HCT116 (cell line): ENCODE results near the gene THRAP3. TPM values are rescaled to one million over a fixed set of nuclear protein-coding genes. Genes with fewer than 3 reads are reported as not detected.
A peak's percentile ranks its signal among the peaks of the same experiment; 100 is the strongest.
"Not testable (repeated sequence)": the region's sequence is repeated elsewhere in the genome, so short reads cannot be mapped to it uniquely, and the experiment has no call there.

Experiments
- ATAC-seq: fragments of 200-7000 bp; cut with Tn5 transposase; 2 replicates; pipeline ENCODE4 v1.9.1; 2020; ENCODE audit warnings: mild to moderate bottlenecking, moderate library complexity
- BruUV-seq: library from RNA; stranded (reverse); fragments of 400-500 nt; replicated peaks from 2 replicates; lab custom pipeline; 2021; lab: Mats Ljungman, UMichigan
- CTCF ChIA-PET: fragments of 300-600 bp; sonication (Branson Sonifier 250); formaldehyde crosslinking; loops from one replicate; lab custom pipeline; 2021; ENCODE audit warnings: antibody characterized with exemption; lab: Charles Lee
- POLR2A ChIA-PET: fragments of 300-600, 350-600 bp; sonication (Branson Sonifier 250); formaldehyde crosslinking; loops from one replicate; lab custom pipeline; 2021; ENCODE audit warnings: antibody characterized with exemption; lab: Charles Lee
- RAD21 ChIA-PET, 2 experiments: fragments of 300-600 bp; sonication (Branson Sonifier 250); formaldehyde crosslinking; loops; one replicate each; lab custom pipeline; 2023; ENCODE audit warnings: low total read pairs in 2 of 2; ENCODE audit not compliant: uncharacterized antibody in 2 of 2, unreplicated experiment in 2 of 2, low non-redundant PET in 1 of 2; lab: Charles Lee
- DNase-seq: peaks from one replicate; pipeline ENCODE4 v3.0.0-alpha.2; 2010; ENCODE audit warnings: low read depth, low spot score
- H2AFZ ChIP-seq: fragments of 200-600 bp; shearing (Covaris generic), sonication (generic); 2 replicates; pipeline ENCODE4 v1.6.1; 2017; ENCODE audit warnings: low read depth, mixed run types, mixed read lengths, antibody characterized with exemption, low read length; ENCODE audit not compliant: poor library complexity, severe bottlenecking
- H3K27ac ChIP-seq: 2 replicates; pipeline ENCODE4 v1.5.1; 2012; ENCODE audit warnings: low read depth, low read length
- H3K27me3 ChIP-seq: fragments of 200-600 bp; sonication (generic); 2 replicates; pipeline ENCODE4 v1.6.1; 2016; ENCODE audit warnings: mixed run types, low read length, mixed read lengths; ENCODE audit not compliant: insufficient read depth
- H3K36me3 ChIP-seq, 2 experiments: fragments of 200-500 bp in 1 of 2; fragments of 200-600 bp in 1 of 2; sonication (Bioruptor generic) in 1 of 2; sonication (generic) in 1 of 2; 2 replicates each; pipeline versions ENCODE4 v1.5.1 to v1.6.1; 2014 to 2016; ENCODE audit warnings: low read length in 2 of 2, inconsistent platforms in 1 of 2, mixed read lengths in 1 of 2, mixed run types in 1 of 2; ENCODE audit not compliant: insufficient read depth in 2 of 2, control insufficient read depth in 1 of 2
- H3K4me1 ChIP-seq, 2 experiments: fragments of 200-600 bp in 1 of 2; sonication (generic) in 1 of 2; 2 replicates each; pipeline versions ENCODE4 v1.5.1 to v1.6.1; 2012 to 2017; ENCODE audit warnings: low read length in 2 of 2, inconsistent platforms in 1 of 2, mild to moderate bottlenecking in 1 of 2, mixed read lengths in 1 of 2, mixed run types in 1 of 2, moderate library complexity in 1 of 2; ENCODE audit not compliant: insufficient read depth in 2 of 2, control insufficient read depth in 1 of 2
- H3K4me2 ChIP-seq: fragments of 200-600 bp; sonication (generic); 2 replicates; pipeline ENCODE4 v1.6.1; 2017; ENCODE audit warnings: mixed run types, low read length, mixed read lengths
- H3K4me3 ChIP-seq, 2 experiments: fragments of 200-600 bp in 1 of 2; sonication (generic) in 1 of 2; replicated peaks in 1 of 2; 2 replicates each; pipeline ENCODE4 v1.5.1; 2011 to 2016; ENCODE audit warnings: low read length in 2 of 2, control low read depth in 1 of 2, low read depth in 1 of 2, mild to moderate bottlenecking in 1 of 2, mixed read lengths in 1 of 2, mixed run types in 1 of 2
- H3K79me2 ChIP-seq: fragments of 200-600 bp; sonication (generic); 2 replicates; pipeline ENCODE4 v1.6.1; 2017; ENCODE audit warnings: mild to moderate bottlenecking, mixed run types, low read length, moderate library complexity, mixed read lengths; ENCODE audit not compliant: insufficient read depth
- H3K9ac ChIP-seq: fragments of 200-600 bp; sonication (generic); 2 replicates; pipeline ENCODE4 v1.6.1; 2016; ENCODE audit warnings: low read length, mixed read lengths
- H3K9me2 ChIP-seq: fragments of 200-600 bp; sonication (generic), shearing (Covaris generic); 2 replicates; pipeline ENCODE4 v1.6.1; 2017; ENCODE audit warnings: mixed run types, mild to moderate bottlenecking, moderate library complexity; ENCODE audit not compliant: insufficient read depth
- H3K9me3 ChIP-seq, 2 experiments: fragments of 200-500 bp in 1 of 2; fragments of 200-600 bp in 1 of 2; sonication (Bioruptor generic) in 1 of 2; sonication (generic) in 1 of 2; 2 replicates each; pipeline ENCODE4 v1.6.1; 2014 to 2017; ENCODE audit warnings: low read length in 2 of 2, mixed read lengths in 2 of 2, inconsistent platforms in 1 of 2, low read depth in 1 of 2, mild to moderate bottlenecking in 1 of 2, mixed run types in 1 of 2, moderate library complexity in 1 of 2; ENCODE audit not compliant: control insufficient read depth in 1 of 2, insufficient read depth in 1 of 2
- H4K20me1 ChIP-seq: fragments of 200-600 bp; sonication (generic), shearing (Covaris generic); 2 replicates; pipeline ENCODE4 v1.6.1; 2017; ENCODE audit warnings: mixed run types, mild to moderate bottlenecking, moderate library complexity; ENCODE audit not compliant: insufficient read depth
- CEBPB ChIP-seq: IDR thresholded peaks from 2 replicates; pipeline ENCODE4 v1.6.1; 2012; ENCODE audit warnings: low read depth
- EZH2 ChIP-seq: fragments of 200-600 bp; sonication (generic); IDR thresholded peaks from 2 replicates; pipeline ENCODE4 v1.6.1; 2017; ENCODE audit warnings: antibody characterized with exemption, mixed run types
- JUND ChIP-seq: IDR thresholded peaks from 2 replicates; pipeline ENCODE4 v1.6.1; 2012
- RAD21 ChIP-seq: IDR thresholded peaks from 2 replicates; pipeline ENCODE4 v1.6.1; 2012; ENCODE audit warnings: low read depth, mild to moderate bottlenecking
- SIN3A ChIP-seq: IDR thresholded peaks from 2 replicates; pipeline ENCODE4 v1.6.1; 2012; ENCODE audit warnings: low read depth
- SRF ChIP-seq: IDR thresholded peaks from 2 replicates; pipeline ENCODE4 v1.6.1; 2012; ENCODE audit warnings: low read depth
- intact Hi-C: fragments of 100-400 bp; cut with micrococcal nuclease; formaldehyde crosslinking; loops from 2 replicates; pipeline ENCODE4 v1.10.0; 2022
- total RNA-seq: library from RNA; stranded (reverse); gene quantifications from one replicate; pipeline ENCODE4 v1.2.1, GENCODE V29; 2021; ENCODE audit not compliant: unreplicated experiment
- TF ChIP-seq, protein P1 (sequence below), 3 experiments: fragments of 200-600 bp in 1 of 3; sonication (generic) in 1 of 3; IDR thresholded peaks in 2 of 3; conservative IDR thresholded peaks in 1 of 3; 2 replicates each; pipeline ENCODE4 v1.5.1; 2012 to 2017; ENCODE audit warnings: low read depth in 2 of 3, low read length in 2 of 3, antibody characterized with exemption in 1 of 3, borderline replicate concordance in 1 of 3, control low read depth in 1 of 3, mild to moderate bottlenecking in 1 of 3, mixed read lengths in 1 of 3, mixed run types in 1 of 3, moderate library complexity in 1 of 3; ENCODE audit not compliant: insufficient read depth in 1 of 3
- TF ChIP-seq, protein P2 (sequence below): IDR thresholded peaks from 2 replicates; pipeline ENCODE4 v1.6.1; 2011; ENCODE audit warnings: mild to moderate bottlenecking, low read length, moderate library complexity; ENCODE audit not compliant: insufficient replicate concordance; ENCODE audit errors: extremely low read depth

THRAP3 gene
- total RNA-seq, 1 experiment from 2014 or later = 144 TPM

DNA sequence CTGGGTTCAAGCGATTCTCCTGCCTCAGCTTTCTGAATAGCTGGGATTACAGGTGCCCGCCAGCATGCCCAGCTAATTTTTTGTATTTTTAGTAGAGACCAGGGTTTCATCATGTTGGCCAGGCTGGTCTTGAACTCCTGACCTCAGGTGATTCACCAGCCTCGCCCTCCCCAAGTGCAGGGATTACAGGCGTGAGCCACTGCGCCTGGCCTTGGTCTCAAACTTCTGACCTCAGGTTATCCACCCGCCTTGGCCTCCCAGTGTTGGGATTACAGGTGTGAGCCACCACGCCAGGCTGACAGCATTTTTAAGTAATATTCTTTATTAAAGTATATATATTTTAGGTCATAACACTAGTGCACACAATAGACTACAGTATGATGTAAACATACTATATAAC, 2.3 kb upstream of the THRAP3 start:
- Histone ChIP-seq H3K79me2 (peaks cover 26% of the 10 kb centered on the region), H3K4me1 (peaks cover 3 to 37% of the 10 kb centered on the region in 2 experiments; a peak in 3 of 4 replicates), H4K20me1 (peaks cover 14% of the 10 kb centered on the region; the same call in 1 of the 2 replicates), H3K36me3 (peaks cover 2 to 12% of the 10 kb centered on the region in 2 experiments; a peak in 2 of 4 replicates), H3K4me2 (peak overlapping the region; percentile 21; the same call in 1 of the 2 replicates)
- intact Hi-C loops, H3K4me3 ChIP-seq, BruUV-seq, H3K9me2 ChIP-seq, H3K27ac ChIP-seq, H2AFZ ChIP-seq, H3K9me3 ChIP-seq, H3K9ac ChIP-seq, ATAC-seq, DNase-seq, RAD21 ChIA-PET, H3K27me3 ChIP-seq, POLR2A ChIA-PET: not testable (repeated sequence)
- CTCF ChIA-PET = interaction anchor here (3.6 kb wide), 1 partner anchor 72 kb away, joined by 14 read pairs; the partner anchor contains the start of gene TRAPPC3

DNA sequence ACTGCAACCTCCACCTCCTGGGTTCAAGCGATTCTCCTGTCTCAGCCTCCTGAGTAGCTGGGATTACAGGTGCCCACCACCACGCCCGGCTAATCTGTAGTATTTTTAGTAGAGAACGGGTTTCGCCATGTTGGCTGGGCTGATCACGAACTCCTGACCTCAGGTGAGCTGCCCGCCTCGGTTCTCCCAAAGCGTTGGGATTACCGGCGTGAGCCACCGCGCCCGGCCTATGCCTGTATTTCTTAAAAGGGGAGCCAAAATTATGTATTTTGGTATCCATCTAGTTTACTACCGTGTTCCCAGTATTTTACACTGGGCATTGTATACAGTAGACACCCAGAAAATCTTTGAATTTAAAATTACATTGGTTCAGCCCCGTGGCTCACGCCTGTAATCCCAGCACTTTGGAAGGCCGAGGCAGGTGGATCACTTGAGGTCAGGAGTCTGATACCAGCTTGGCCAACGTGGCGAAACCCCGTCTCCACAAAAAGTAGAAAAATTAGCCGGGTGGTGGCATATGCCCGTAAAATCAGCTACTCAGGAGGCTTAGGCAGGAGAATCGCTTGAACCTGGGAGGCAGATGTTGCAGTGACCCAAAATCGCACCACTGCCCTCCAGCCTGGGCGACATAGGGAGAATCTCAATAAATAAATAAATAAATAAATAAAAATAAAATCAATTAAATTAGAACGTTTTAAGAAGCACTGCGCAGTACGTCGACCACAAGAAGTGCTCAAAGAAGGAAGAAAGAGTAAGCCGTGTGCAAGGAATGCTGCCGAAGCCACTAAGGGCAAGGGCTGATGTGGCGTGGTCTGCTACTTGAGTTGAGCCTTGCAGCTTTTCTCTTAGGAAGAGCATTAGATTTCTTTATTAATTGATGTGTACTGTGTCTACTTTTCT, 1.5 kb upstream of the THRAP3 start:
- peaks cover 2 to 17% of the 10 kb centered on the region in 2 experiments; a peak in 2 of 4 replicates for H3K36me3 ChIP-seq
- peaks cover 14% of the 10 kb centered on the region; the same call in 1 of the 2 replicates for H4K20me1 ChIP-seq
- no peak for ATAC-seq
- peaks cover 3 to 37% of the 10 kb centered on the region in 2 experiments; a peak in 3 of 4 replicates for H3K4me1 ChIP-seq
- no peak overlapping the region for H2AFZ ChIP-seq
- H3K9me2 ChIP-seq = no peaks in the 10 kb centered on the region
- TF ChIP-seq SRF (no peak), SIN3A (no peak), RAD21 (no peak), JUND (no peak), CEBPB (no peak), EZH2 (no peak)
- TF ChIP-seq, protein P1, sequence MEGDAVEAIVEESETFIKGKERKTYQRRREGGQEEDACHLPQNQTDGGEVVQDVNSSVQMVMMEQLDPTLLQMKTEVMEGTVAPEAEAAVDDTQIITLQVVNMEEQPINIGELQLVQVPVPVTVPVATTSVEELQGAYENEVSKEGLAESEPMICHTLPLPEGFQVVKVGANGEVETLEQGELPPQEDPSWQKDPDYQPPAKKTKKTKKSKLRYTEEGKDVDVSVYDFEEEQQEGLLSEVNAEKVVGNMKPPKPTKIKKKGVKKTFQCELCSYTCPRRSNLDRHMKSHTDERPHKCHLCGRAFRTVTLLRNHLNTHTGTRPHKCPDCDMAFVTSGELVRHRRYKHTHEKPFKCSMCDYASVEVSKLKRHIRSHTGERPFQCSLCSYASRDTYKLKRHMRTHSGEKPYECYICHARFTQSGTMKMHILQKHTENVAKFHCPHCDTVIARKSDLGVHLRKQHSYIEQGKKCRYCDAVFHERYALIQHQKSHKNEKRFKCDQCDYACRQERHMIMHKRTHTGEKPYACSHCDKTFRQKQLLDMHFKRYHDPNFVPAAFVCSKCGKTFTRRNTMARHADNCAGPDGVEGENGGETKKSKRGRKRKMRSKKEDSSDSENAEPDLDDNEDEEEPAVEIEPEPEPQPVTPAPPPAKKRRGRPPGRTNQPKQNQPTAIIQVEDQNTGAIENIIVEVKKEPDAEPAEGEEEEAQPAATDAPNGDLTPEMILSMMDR (IDR thresholded peaks at IDR 0.05 in 2 of 3, conservative IDR thresholded peaks at IDR 0.05 in 1 of 3; ENCODE audit: borderline replicate concordance in 1 of 3, insufficient read depth in 1 of 3, low read depth in 2 of 3, low read length in 2 of 3) = no peak
- TF ChIP-seq, protein P2, sequence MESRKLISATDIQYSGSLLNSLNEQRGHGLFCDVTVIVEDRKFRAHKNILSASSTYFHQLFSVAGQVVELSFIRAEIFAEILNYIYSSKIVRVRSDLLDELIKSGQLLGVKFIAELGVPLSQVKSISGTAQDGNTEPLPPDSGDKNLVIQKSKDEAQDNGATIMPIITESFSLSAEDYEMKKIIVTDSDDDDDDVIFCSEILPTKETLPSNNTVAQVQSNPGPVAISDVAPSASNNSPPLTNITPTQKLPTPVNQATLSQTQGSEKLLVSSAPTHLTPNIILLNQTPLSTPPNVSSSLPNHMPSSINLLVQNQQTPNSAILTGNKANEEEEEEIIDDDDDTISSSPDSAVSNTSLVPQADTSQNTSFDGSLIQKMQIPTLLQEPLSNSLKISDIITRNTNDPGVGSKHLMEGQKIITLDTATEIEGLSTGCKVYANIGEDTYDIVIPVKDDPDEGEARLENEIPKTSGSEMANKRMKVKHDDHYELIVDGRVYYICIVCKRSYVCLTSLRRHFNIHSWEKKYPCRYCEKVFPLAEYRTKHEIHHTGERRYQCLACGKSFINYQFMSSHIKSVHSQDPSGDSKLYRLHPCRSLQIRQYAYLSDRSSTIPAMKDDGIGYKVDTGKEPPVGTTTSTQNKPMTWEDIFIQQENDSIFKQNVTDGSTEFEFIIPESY = no peak
- TF ChIP-seq, all 23 proteins: peak for 0
- no peak for DNase-seq
- intact Hi-C loops = no loop called here
- Histone ChIP-seq H3K79me2 (peaks cover 35% of the 10 kb centered on the region), H3K4me3 (peak overlapping the region in 1 of 2 experiments; percentile 93; a peak in 2 of 4 replicates), H3K9me3 (no peaks in the 10 kb centered on the region), H3K27me3 (no peaks in the 10 kb centered on the region), H3K27ac (no peak overlapping the region; the same call in 1 of the 2 replicates), H3K4me2 (peak overlapping the region; percentile 88), H3K9ac (peak overlapping the region; percentile 69)
- ChIA-PET CTCF (interaction anchor here (3.6 kb wide), 1 partner anchor 73 kb away, joined by 14 read pairs; the partner anchor contains the start of gene TRAPPC3), POLR2A (interaction anchor here (2.1 kb wide), 1 partner anchor 14 kb away, joined by 6 read pairs; no protein-coding TSS in a partner anchor), RAD21 (no interaction called here)
- no TSS peak for BruUV-seq
